GM12878 (cell line): ENCODE measurements around the gene SNX30. TPM values are rescaled to one million over a fixed set of nuclear protein-coding genes. Genes with fewer than 3 reads are reported as not detected.
A peak's percentile ranks its signal among the peaks of the same experiment; 100 is the strongest.

Experiments used
- ATAC-seq: fragments of 200-7000 bp; cut with Tn5 transposase; 3 replicates; pipeline ENCODE4 v1.9.1; 2020; ENCODE audit warnings: mild to moderate bottlenecking, moderate library complexity
- BruUV-seq: library from RNA; stranded (reverse); fragments of 400-500 nt; replicated peaks from 2 replicates; lab custom pipeline; 2021; lab: Mats Ljungman, UMichigan
- CTCF ChIA-PET: fragments of 300-600 bp; sonication (Branson Sonifier 250); formaldehyde crosslinking; extraction: SDS; loops from one replicate; lab custom pipeline; 2021; ENCODE audit warnings: inconsistent platforms; lab: Yijun Ruan, JAX
- POLR2A ChIA-PET: fragments of 350-600 bp; formaldehyde crosslinking; extraction: SDS; loops from one replicate; lab custom pipeline; 2021; ENCODE audit warnings: inconsistent platforms; lab: Charles Lee
- RAD21 ChIA-PET: fragments of 300-600 bp; sonication (Branson Sonifier 250); formaldehyde crosslinking; loops from one replicate; lab custom pipeline; 2023; ENCODE audit warnings: antibody characterized with exemption; ENCODE audit not compliant: unreplicated experiment; lab: Charles Lee
- SMC1A ChIA-PET: fragments of 300-600 bp; sonication (Branson Sonifier 250); formaldehyde crosslinking; loops from one replicate; lab custom pipeline; 2023; ENCODE audit not compliant: unreplicated experiment, uncharacterized antibody; lab: Charles Lee
- DNase-seq: peaks from one replicate; pipeline ENCODE4 v3.0.0-alpha.2; 2011; ENCODE audit warnings: low read depth, low spot score
- FAIRE-seq: peaks from 3 replicates; lab custom pipeline; 2011; peaks lifted over from hg19 to GRCh38; lab: Jason Lieb, UNC
- H2AFZ ChIP-seq: 2 replicates; pipeline ENCODE4 v1.6.0; 2011; ENCODE audit warnings: low read depth, low read length, control low read depth; ENCODE audit not compliant: control insufficient read depth
- H3K27ac ChIP-seq: 2 replicates; pipeline ENCODE4 v1.5.1; 2011; ENCODE audit warnings: control low read depth; ENCODE audit not compliant: control insufficient read depth, insufficient read depth
- H3K27me3 ChIP-seq, 2 experiments: replicated peaks in 1 of 2; 2 replicates each; pipeline versions ENCODE4 v1.6.0 to v1.6.1; 2011; ENCODE audit warnings: low read length in 1 of 2; ENCODE audit not compliant: control insufficient read depth in 2 of 2, insufficient read depth in 2 of 2
- H3K36me3 ChIP-seq, 2 experiments: 2 replicates each; pipeline ENCODE4 v1.5.1; 2011; ENCODE audit warnings: low read length in 1 of 2; ENCODE audit not compliant: control insufficient read depth in 2 of 2, insufficient read depth in 2 of 2
- H3K4me1 ChIP-seq: 2 replicates; pipeline ENCODE4 v1.6.1; 2011; ENCODE audit warnings: mild to moderate bottlenecking, low read length, moderate library complexity, mixed read lengths; ENCODE audit not compliant: control insufficient read depth, insufficient read depth
- H3K4me2 ChIP-seq: 2 replicates; pipeline ENCODE4 v1.6.0; 2011; ENCODE audit warnings: control low read depth; ENCODE audit not compliant: control insufficient read depth, insufficient read depth
- H3K4me3 ChIP-seq: fragments of 200-600 bp; sonication (generic); 2 replicates; pipeline ENCODE4 v1.5.1; 2016
- H3K79me2 ChIP-seq: 2 replicates; pipeline ENCODE4 v1.6.0; 2011; ENCODE audit warnings: low read length; ENCODE audit not compliant: control insufficient read depth, insufficient read depth
- H3K9ac ChIP-seq: 2 replicates; pipeline ENCODE4 v1.8.0; 2011; ENCODE audit warnings: low read length, control low read depth, mixed read lengths; ENCODE audit not compliant: control insufficient read depth, insufficient read depth
- H3K9me3 ChIP-seq: replicated peaks from 3 replicates; pipeline ENCODE4 v1.5.1; 2011; ENCODE audit warnings: mild to moderate bottlenecking, low read length; ENCODE audit not compliant: control insufficient read depth, insufficient read depth
- H4K20me1 ChIP-seq: 2 replicates; pipeline ENCODE4 v1.6.0; 2011; ENCODE audit not compliant: control insufficient read depth, insufficient read depth
- DPF2 ChIP-seq: fragments of 450-650 bp; IDR thresholded peaks from 2 replicates; pipeline ENCODE4 v1.6.1; 2017; ENCODE audit warnings: mild to moderate bottlenecking
- POU2F2 ChIP-seq: IDR thresholded peaks from 3 replicates; pipeline ENCODE4 v1.6.1; 2011; ENCODE audit warnings: low read depth, mild to moderate bottlenecking, low read length, borderline replicate concordance
- RB1 ChIP-seq: fragments of 450-650 bp; formaldehyde crosslinking; IDR thresholded peaks from 2 replicates; pipeline ENCODE4 v1.6.1; 2017; ENCODE audit warnings: mild to moderate bottlenecking, borderline replicate concordance
- RUNX3 ChIP-seq: IDR thresholded peaks from 2 replicates; pipeline ENCODE4 v1.6.1; 2012; ENCODE audit warnings: low read length, inconsistent platforms
- SIN3A ChIP-seq: IDR thresholded peaks from 2 replicates; pipeline ENCODE4 v1.6.1; 2012; ENCODE audit warnings: low read depth, low read length, improper control_type of control experiment
- SPI1 ChIP-seq: IDR thresholded peaks from 2 replicates; pipeline ENCODE4 v1.6.1; 2011; ENCODE audit warnings: low read depth, mild to moderate bottlenecking, low read length, moderate library complexity, borderline replicate concordance; ENCODE audit not compliant: insufficient read depth
- TCF7 ChIP-seq: IDR thresholded peaks from 2 replicates; pipeline ENCODE4 v1.6.1; 2014; ENCODE audit warnings: antibody characterized with exemption, borderline replicate concordance
- ZNF622 ChIP-seq: fragments of 450-650 bp; IDR thresholded peaks from 2 replicates; pipeline ENCODE4 v1.6.1; 2017; ENCODE audit warnings: mild to moderate bottlenecking, inconsistent platforms
- WGBS: methylation state at CpG from one replicate; pipeline ENCODE4 v1.1.6; 2016; ENCODE audit warnings: low lambda C conversion rate; ENCODE audit not compliant: insufficient replicate concordance, insufficient coverage; ENCODE audit errors: missing lambda C conversion rate; 5-methylcytosine and 5-hydroxymethylcytosine counted together
- in situ Hi-C: fragments of 300-500 bp; cut with MboI; formaldehyde crosslinking; loops from 9 replicates; pipeline ENCODE4 v1.14.3; 2018; ENCODE audit warnings: mixed read lengths
- intact Hi-C: fragments of 100-400 bp; cut with micrococcal nuclease; formaldehyde crosslinking; loops from one replicate; pipeline ENCODE4 v1.14.2; 2022; ENCODE audit not compliant: unreplicated experiment
- polyA plus RNA-seq, 11 experiments: library from polyadenylated mRNA; depleted of rRNA in 4 of 11; unstranded in 6 of 11; stranded (reverse) in 5 of 11; fragments of >200 nt; fragmentation: Nextera tagmentation in 4 of 11; fragmentation: Illumina TruSeq in 1 of 11; extraction: Ambion mirVana in 4 of 11; extraction: Trizol in 1 of 11; gene quantifications; 1 replicate in 1 of 11; 2 replicates in 10 of 11; pipeline versions ENCODE4 v1.2.1 to v1.2.3, GENCODE V29; 2011 to 2016; ENCODE audit warnings: inconsistent platforms in 2 of 11, missing spikeins in 2 of 11, low read depth in 1 of 11
- total RNA-seq, 4 experiments: library from RNA; depleted of rRNA in 3 of 4; stranded (reverse); fragments of >200 nt in 3 of 4; fragmentation: Illumina TruSeq in 1 of 4; extraction: Trizol in 1 of 4; gene quantifications; 2 replicates each; pipeline versions ENCODE4 v1.2.1 to v1.2.3, GENCODE V29; 2013 to 2021
- TF ChIP-seq, protein P1 (sequence below): IDR thresholded peaks from 2 replicates; pipeline ENCODE4 v1.6.1; 2011; ENCODE audit warnings: low read depth, mild to moderate bottlenecking, low read length, moderate library complexity, borderline replicate concordance; ENCODE audit errors: extremely low read depth
- TF ChIP-seq, protein P2 (sequence below): fragments of 450-650 bp; formaldehyde crosslinking; IDR thresholded peaks from 2 replicates; pipeline ENCODE4 v1.5.0; 2022; ENCODE audit warnings: mild to moderate bottlenecking, missing genetic modification characterization

Gene SNX30
- total and polyA plus RNA-seq, 10 of the 15 experiments (the other 5 are each of a cell fraction or from before 2014, with no cell fraction given): 0.53 to 4.0 (median 1.5) TPM

DNA sequence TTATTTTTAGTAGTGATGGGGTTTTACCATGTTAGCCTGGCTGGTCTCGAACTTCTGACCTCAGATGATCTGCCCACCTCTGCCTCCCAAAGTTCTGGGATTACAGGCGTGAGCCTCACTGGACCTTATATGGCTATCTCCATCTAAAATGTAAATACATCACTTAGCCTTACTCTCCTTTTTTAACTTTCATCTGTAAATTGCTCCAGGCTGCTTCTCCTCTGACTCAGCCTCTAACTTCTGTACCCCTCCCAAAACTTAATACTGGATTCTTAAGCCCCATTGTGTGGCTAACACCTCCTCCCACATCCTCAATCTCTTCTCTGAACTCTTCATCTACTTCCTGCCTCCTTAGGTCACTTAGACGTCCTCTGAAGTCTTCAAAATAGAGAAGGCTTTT, 4.0 kb downstream of the SNX30 start:
- intact Hi-C loops: no loop called here
- Histone ChIP-seq H3K4me3 (no peak overlapping the region), H3K79me2 (no peaks in the 10 kb centered on the region), H3K36me3 (no peaks in the 10 kb centered on the region), H3K4me2 (0 out of 2 replicates have a peak overlapping the region, but pooled peaks have one; percentile 21), H3K9ac (no peak overlapping the region), H3K9me3 (no peaks in the 10 kb centered on the region), H2AFZ (no peak overlapping the region), H4K20me1 (peaks cover 5% of the 10 kb centered on the region), H3K4me1 (peaks cover 25% of the 10 kb centered on the region), H3K27me3 (peaks cover 0 to 2% of the 10 kb centered on the region in 2 experiments; a peak in 1 of 4 replicates), H3K27ac (no peak overlapping the region)
- no peak for DNase-seq
- BruUV-seq: no TSS peak
- SMC1A ChIA-PET: no interaction called here
- FAIRE-seq: no peak
- RAD21 ChIA-PET: no interaction called here
- TF ChIP-seq SPI1 (peak; percentile 41; the same call in 1 of the 2 replicates), RB1 (no peak), ZNF622 (no peak), SIN3A (no peak), TCF7 (no peak), DPF2 (no peak), RUNX3 (peak; percentile 61), POU2F2 (no peak)
- TF ChIP-seq, protein P1, sequence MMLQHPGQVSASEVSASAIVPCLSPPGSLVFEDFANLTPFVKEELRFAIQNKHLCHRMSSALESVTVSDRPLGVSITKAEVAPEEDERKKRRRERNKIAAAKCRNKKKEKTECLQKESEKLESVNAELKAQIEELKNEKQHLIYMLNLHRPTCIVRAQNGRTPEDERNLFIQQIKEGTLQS: no peak
- TF ChIP-seq, protein P2, sequence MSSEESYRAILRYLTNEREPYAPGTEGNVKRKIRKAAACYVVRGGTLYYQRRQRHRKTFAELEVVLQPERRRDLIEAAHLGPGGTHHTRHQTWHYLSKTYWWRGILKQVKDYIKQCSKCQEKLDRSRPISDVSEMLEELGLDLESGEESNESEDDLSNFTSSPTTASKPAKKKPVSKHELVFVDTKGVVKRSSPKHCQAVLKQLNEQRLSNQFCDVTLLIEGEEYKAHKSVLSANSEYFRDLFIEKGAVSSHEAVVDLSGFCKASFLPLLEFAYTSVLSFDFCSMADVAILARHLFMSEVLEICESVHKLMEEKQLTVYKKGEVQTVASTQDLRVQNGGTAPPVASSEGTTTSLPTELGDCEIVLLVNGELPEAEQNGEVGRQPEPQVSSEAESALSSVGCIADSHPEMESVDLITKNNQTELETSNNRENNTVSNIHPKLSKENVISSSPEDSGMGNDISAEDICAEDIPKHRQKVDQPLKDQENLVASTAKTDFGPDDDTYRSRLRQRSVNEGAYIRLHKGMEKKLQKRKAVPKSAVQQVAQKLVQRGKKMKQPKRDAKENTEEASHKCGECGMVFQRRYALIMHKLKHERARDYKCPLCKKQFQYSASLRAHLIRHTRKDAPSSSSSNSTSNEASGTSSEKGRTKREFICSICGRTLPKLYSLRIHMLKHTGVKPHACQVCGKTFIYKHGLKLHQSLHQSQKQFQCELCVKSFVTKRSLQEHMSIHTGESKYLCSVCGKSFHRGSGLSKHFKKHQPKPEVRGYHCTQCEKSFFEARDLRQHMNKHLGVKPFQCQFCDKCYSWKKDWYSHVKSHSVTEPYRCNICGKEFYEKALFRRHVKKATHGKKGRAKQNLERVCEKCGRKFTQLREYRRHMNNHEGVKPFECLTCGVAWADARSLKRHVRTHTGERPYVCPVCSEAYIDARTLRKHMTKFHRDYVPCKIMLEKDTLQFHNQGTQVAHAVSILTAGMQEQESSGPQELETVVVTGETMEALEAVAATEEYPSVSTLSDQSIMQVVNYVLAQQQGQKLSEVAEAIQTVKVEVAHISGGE (CRISPR knock-in tag): no peak
- CTCF ChIA-PET: no interaction called here
- POLR2A ChIA-PET: no interaction called here
- 42% methylated on average over 3 of the region's 3 CpGs for WGBS
- in situ Hi-C loops: no loop called here
- ATAC-seq: no peak
